PC-3 (cell line): Measurements from ENCODE around the gene KRTAP5-11. TPM values are rescaled to one million over a fixed set of nuclear protein-coding genes. Genes with fewer than 3 reads are reported as not detected.

Source experiments
- ATAC-seq: fragments of 200-7000 bp; cut with Tn5 transposase; 2 replicates; pipeline ENCODE4 v1.9.1; 2020; ENCODE audit warnings: mild to moderate bottlenecking, moderate library complexity
- BruUV-seq: library from RNA; stranded (reverse); fragments of 400-500 nt; replicated peaks from 2 replicates; lab custom pipeline; 2021; lab: Mats Ljungman, UMichigan
- CTCF ChIA-PET: fragments of 300-600 bp; sonication (Branson Sonifier 250); formaldehyde crosslinking; loops from one replicate; lab custom pipeline; 2022; ENCODE audit warnings: antibody characterized with exemption; lab: Charles Lee
- POLR2A ChIA-PET: fragments of 300-600 bp; sonication (Branson Sonifier 250); formaldehyde crosslinking; loops from one replicate; lab custom pipeline; 2022; ENCODE audit warnings: antibody characterized with exemption; ENCODE audit not compliant: unreplicated experiment; lab: Charles Lee
- DNase-seq: peaks from one replicate; pipeline ENCODE4 v3.0.0-alpha.2; 2015
- H2AFZ ChIP-seq: fragments of 300-600 bp; sonication (generic); 2 replicates; pipeline ENCODE4 v1.6.0; 2016; ENCODE audit warnings: antibody characterized with exemption, low read length
- H3F3A ChIP-seq: fragments of 300-600 bp; sonication (generic); one replicate; pipeline ENCODE4 v1.6.0; 2017; ENCODE audit warnings: antibody characterized with exemption, low read length, control low read depth, mild to moderate bottlenecking; ENCODE audit not compliant: unreplicated experiment
- H3K27ac ChIP-seq: fragments of 300-600 bp; sonication (generic); 2 replicates; pipeline ENCODE4 v1.5.1; 2016; ENCODE audit warnings: mild to moderate bottlenecking, low read length
- H3K27me3 ChIP-seq: fragments of 300-600 bp; sonication (generic); 2 replicates; pipeline ENCODE4 v1.6.1; 2016; ENCODE audit warnings: low read length, mixed read lengths
- H3K36me3 ChIP-seq: fragments of 300-600 bp; sonication (generic); 2 replicates; pipeline ENCODE4 v1.6.1; 2016; ENCODE audit warnings: low read depth, mixed run types, low read length, mixed read lengths
- H3K4me1 ChIP-seq: fragments of 300-600 bp; sonication (generic); 2 replicates; pipeline ENCODE4 v1.5.1; 2016; ENCODE audit warnings: low read length; ENCODE audit not compliant: insufficient read depth
- H3K4me2 ChIP-seq: fragments of 300-600 bp; sonication (generic); 2 replicates; pipeline ENCODE4 v1.6.0; 2016; ENCODE audit warnings: low read length
- H3K4me3 ChIP-seq: fragments of 300-600 bp; sonication (generic); 2 replicates; pipeline ENCODE4 v1.5.1; 2016; ENCODE audit warnings: mild to moderate bottlenecking, low read length, mixed read lengths
- H3K79me2 ChIP-seq: fragments of 300-600 bp; sonication (generic); 2 replicates; pipeline ENCODE4 v1.6.1; 2017; ENCODE audit warnings: low read length, mixed read lengths
- H3K9ac ChIP-seq: fragments of 300-600 bp; sonication (generic); 2 replicates; pipeline ENCODE4 v1.6.0; 2016; ENCODE audit warnings: mild to moderate bottlenecking, low read length
- H3K9me2 ChIP-seq: fragments of 300-600 bp; sonication (generic); replicated peaks from 2 replicates; pipeline ENCODE4 v1.6.1; 2016; ENCODE audit warnings: mixed run types, low read length, mixed read lengths
- H3K9me3 ChIP-seq: fragments of 300-600 bp; sonication (generic); 2 replicates; pipeline ENCODE4 v1.6.1; 2016; ENCODE audit warnings: low read length, mixed read lengths
- H4K20me1 ChIP-seq: fragments of 300-600 bp; sonication (generic); 2 replicates; pipeline ENCODE4 v1.6.1; 2016; ENCODE audit warnings: low read length, mixed read lengths
- CTCF ChIP-seq: fragments of 300-600 bp; sonication (generic); conservative IDR thresholded peaks from 2 replicates; pipeline ENCODE4 v1.5.1; 2017; ENCODE audit warnings: antibody characterized with exemption, low read depth, mild to moderate bottlenecking, low read length
- EZH2 ChIP-seq: fragments of 300-600 bp; sonication (generic); IDR thresholded peaks from one replicate; pipeline ENCODE4 v1.6.1; 2017; ENCODE audit warnings: antibody characterized with exemption, mild to moderate bottlenecking, low read length; ENCODE audit not compliant: unreplicated experiment
- EZH2phosphoT487 ChIP-seq: fragments of 300-600 bp; sonication (generic); IDR thresholded peaks from 2 replicates; pipeline ENCODE4 v1.6.1; 2018; ENCODE audit warnings: mild to moderate bottlenecking, antibody characterized with exemption, low read length, borderline replicate concordance
- intact Hi-C: fragments of 100-400 bp; cut with micrococcal nuclease; formaldehyde crosslinking; loops from 2 replicates; pipeline ENCODE4 v1.9.0; 2023
- total RNA-seq: library from RNA; depleted of rRNA; stranded (reverse); fragments of >200 nt; gene quantifications from 2 replicates; pipeline ENCODE4 v1.2.3, GENCODE V29; 2014; rRNA removed

Gene KRTAP5-11
- total RNA-seq, 1 experiment from 2014 or later, result not detected

DNA sequence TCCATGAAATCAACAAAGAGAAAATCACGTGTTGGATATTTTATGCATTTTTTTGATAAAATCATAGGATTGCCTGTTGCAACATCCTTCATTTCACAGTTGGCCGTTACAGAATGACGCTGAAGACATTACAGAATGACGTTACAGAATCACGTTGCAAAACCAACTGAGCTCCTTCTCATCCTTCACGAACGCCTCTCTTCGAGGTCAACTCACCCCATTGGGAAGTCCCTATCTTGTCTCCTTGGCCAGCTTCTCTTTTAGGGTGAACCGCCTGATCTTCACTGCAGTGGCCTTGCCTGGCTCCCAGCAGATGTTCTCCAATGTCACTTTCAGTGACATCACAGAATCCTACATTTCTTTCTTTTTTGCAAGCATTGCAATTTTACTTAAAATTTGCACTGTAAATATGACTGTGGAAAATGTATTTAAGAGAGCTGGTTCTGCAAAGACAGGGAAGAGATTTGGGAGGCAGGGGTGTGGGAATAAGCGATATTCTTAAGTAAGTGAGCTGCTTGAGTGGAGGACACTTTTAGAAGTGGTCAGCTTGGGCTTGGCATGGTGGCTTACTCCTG is 50.6 kb downstream of the KRTAP5-11 start:
- Histone ChIP-seq H3K4me3 (no peak overlapping the region), H3K9me3 (no peaks in the 10 kb centered on the region), H3K27me3 (no peaks in the 10 kb centered on the region), H3K9me2 (no peaks in the 10 kb centered on the region), H4K20me1 (no peaks in the 10 kb centered on the region), H3K4me1 (no peaks in the 10 kb centered on the region), H3K27ac (no peak overlapping the region), H3K9ac (no peak overlapping the region), H3K79me2 (no peaks in the 10 kb centered on the region), H3K4me2 (no peak overlapping the region), H3K36me3 (no peaks in the 10 kb centered on the region), H2AFZ (no peak overlapping the region), H3F3A (no peaks in the 10 kb centered on the region)
- no TSS peak for BruUV-seq
- TF ChIP-seq EZH2, result no peak
- TF ChIP-seq CTCF, result no peak
- no peak for TF ChIP-seq EZH2phosphoT487
- intact Hi-C loops, result no loop called here
- ATAC-seq (no peak), DNase-seq (no peak)
- ChIA-PET CTCF (no interaction called here), POLR2A (no interaction called here)

Other genes with a start within 250 kb of the KRTAP5-11 start
- gene DHCR7, start 134.5 kb downstream of the KRTAP5-11 start, total RNA-seq, result 125 and 127 TPM in 2 replicates
- gene NADSYN1, start 129.7 kb downstream of the KRTAP5-11 start, total RNA-seq, result 64.8 and 70.7 TPM in 2 replicates
- gene KRTAP5-7, start 55.6 kb downstream of the KRTAP5-11 start, total RNA-seq, result not detected in 2 replicates
- not detected in 2 replicates for gene KRTAP5-8, start 44.9 kb downstream of the KRTAP5-11 start, total RNA-seq
- gene KRTAP5-9, start 34.5 kb downstream of the KRTAP5-11 start, total RNA-seq, result not detected in 2 replicates
- not detected in 2 replicates for gene KRTAP5-10, start 17.3 kb downstream of the KRTAP5-11 start, total RNA-seq